ENCODE data around the gene LAMB1. TPM values are rescaled to one million over a fixed set of nuclear protein-coding genes. Genes with fewer than 3 reads are reported as not detected.

LAMB1 gene
- total and polyA plus RNA-seq, 7 donors: 17.0 to 45.9 (median 25.8) TPM

- H3K27ac ChIP-seq: no peak overlapping the region
- H3K27me3 ChIP-seq (ENCODE audit: insufficient read depth in 3 of 3, low read length in 2 of 3): no peaks in the 10 kb centered on the region
- H3K36me3 ChIP-seq (ENCODE audit: insufficient read depth in 1 of 2, low read depth in 1 of 2): no peaks in the 10 kb centered on the region
- H3K4me3 ChIP-seq: no peak overlapping the region
- H3K9me3 ChIP-seq: no peaks in the 10 kb centered on the region
- WGBS, 3 donors: 46 to 57% (median 53%) methylated on average over 6 of the region's 6 CpGs
- ATAC-seq: no peak
- TF ChIP-seq CTCF (IDR thresholded peaks at IDR 0.05): no peak
- no peak for DNase-seq
- intact Hi-C loops (cut with DNase I): no loop called here
- H3K4me1 ChIP-seq: no peaks in the 10 kb centered on the region
These were observed 118.7 kb downstream of the LAMB1 start for GRCh38 chr7:107884066-107884818.

GRCh38 chr7:107882766-107883165, 120.2 kb downstream of the LAMB1 start:
- Histone ChIP-seq H3K27ac (no peak overlapping the region), H3K27me3 (ENCODE audit: insufficient read depth in 3 of 3, low read length in 2 of 3) (no peaks in the 10 kb centered on the region), H3K36me3 (ENCODE audit: insufficient read depth in 1 of 2, low read depth in 1 of 2) (no peaks in the 10 kb centered on the region), H3K9me3 (no peaks in the 10 kb centered on the region), H3K4me1 (no peaks in the 10 kb centered on the region), H3K4me3 (no peak overlapping the region)
- intact Hi-C loops (cut with DNase I): no loop called here
- ATAC-seq (no peak), DNase-seq (no peak)
- no peak for TF ChIP-seq CTCF (IDR thresholded peaks at IDR 0.05)
- WGBS, 3 donors: 52 to 69% (median 60%) methylated on average over 2 of the region's 2 CpGs

- peak; percentile 60 to 91 (median 82) for ATAC-seq
- H3K27me3 ChIP-seq (ENCODE audit: insufficient read depth in 3 of 3, low read length in 2 of 3): no peaks in the 10 kb centered on the region
- no peaks in the 10 kb centered on the region for H3K4me1 ChIP-seq
- peak; percentile 86 for TF ChIP-seq CTCF (IDR thresholded peaks at IDR 0.05)
- no peak overlapping the region for H3K4me3 ChIP-seq
- 2 to 7% (median 2%) methylated on average over 3 of the region's 3 CpGs for WGBS, 3 donors
- no peaks in the 10 kb centered on the region for H3K36me3 ChIP-seq (ENCODE audit: insufficient read depth in 1 of 2, low read depth in 1 of 2)
- H3K27ac ChIP-seq: no peak overlapping the region
- DNase-seq: no peak
- intact Hi-C loops (cut with DNase I): loop anchor here (5.0 to 10.0 kb wide), 4 partner anchors 137 to 705 kb away; partner anchors contain the start of gene CBLL1 (in 1 of the 2)
- no peaks in the 10 kb centered on the region for H3K9me3 ChIP-seq
These were observed 123.4 kb downstream of the LAMB1 start for GRCh38 chr7:107879400-107880035.

- H3K27me3 ChIP-seq (ENCODE audit: insufficient read depth in 3 of 3, low read length in 2 of 3): no peaks in the 10 kb centered on the region
- TF ChIP-seq CTCF (IDR thresholded peaks at IDR 0.05): no peak
- H3K27ac ChIP-seq: no peak overlapping the region
- H3K36me3 ChIP-seq (ENCODE audit: insufficient read depth in 1 of 2, low read depth in 1 of 2): no peaks in the 10 kb centered on the region
- intact Hi-C loops (cut with DNase I): loop anchor here (5.0 to 10.0 kb wide), 4 partner anchors 136 to 704 kb away; partner anchors contain the start of gene CBLL1 (in 1 of the 2)
- H3K9me3 ChIP-seq: no peaks in the 10 kb centered on the region
- H3K4me1 ChIP-seq: no peaks in the 10 kb centered on the region
- WGBS, 3 donors: 76 to 88% (median 83%) methylated on average over 3 of the region's 3 CpGs
- no peak overlapping the region for H3K4me3 ChIP-seq
- DNase-seq (no peak), ATAC-seq (no peak)
These were observed 124.3 kb downstream of the LAMB1 start for GRCh38 chr7:107878636-107879035.
